ENCODE data around the gene CCDC77.
A peak's percentile ranks its signal among the peaks of the same experiment; 100 is the strongest.

Gene CCDC77

GRCh38 chr12:450438-450837 is 49.0 kb downstream of the CCDC77 start:
- no peak overlapping the region for H3K4me3 ChIP-seq (ENCODE audit: control insufficient read depth, low read depth, low read length)
- no peak for DNase-seq (ENCODE audit: low read depth)
- TF ChIP-seq, protein P1, sequence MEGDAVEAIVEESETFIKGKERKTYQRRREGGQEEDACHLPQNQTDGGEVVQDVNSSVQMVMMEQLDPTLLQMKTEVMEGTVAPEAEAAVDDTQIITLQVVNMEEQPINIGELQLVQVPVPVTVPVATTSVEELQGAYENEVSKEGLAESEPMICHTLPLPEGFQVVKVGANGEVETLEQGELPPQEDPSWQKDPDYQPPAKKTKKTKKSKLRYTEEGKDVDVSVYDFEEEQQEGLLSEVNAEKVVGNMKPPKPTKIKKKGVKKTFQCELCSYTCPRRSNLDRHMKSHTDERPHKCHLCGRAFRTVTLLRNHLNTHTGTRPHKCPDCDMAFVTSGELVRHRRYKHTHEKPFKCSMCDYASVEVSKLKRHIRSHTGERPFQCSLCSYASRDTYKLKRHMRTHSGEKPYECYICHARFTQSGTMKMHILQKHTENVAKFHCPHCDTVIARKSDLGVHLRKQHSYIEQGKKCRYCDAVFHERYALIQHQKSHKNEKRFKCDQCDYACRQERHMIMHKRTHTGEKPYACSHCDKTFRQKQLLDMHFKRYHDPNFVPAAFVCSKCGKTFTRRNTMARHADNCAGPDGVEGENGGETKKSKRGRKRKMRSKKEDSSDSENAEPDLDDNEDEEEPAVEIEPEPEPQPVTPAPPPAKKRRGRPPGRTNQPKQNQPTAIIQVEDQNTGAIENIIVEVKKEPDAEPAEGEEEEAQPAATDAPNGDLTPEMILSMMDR (IDR thresholded peaks at IDR 0.05; ENCODE audit: control insufficient read depth, insufficient read depth, low read depth, low read length, missing control alignments): no peak

- TF ChIP-seq, protein P1 (IDR thresholded peaks at IDR 0.05; ENCODE audit: control insufficient read depth, insufficient read depth, low read depth, low read length, missing control alignments): peak; percentile 41
- no peak for DNase-seq (ENCODE audit: low read depth)
- H3K4me3 ChIP-seq (ENCODE audit: control insufficient read depth, low read depth, low read length): no peak overlapping the region
These were observed 51.3 kb downstream of the CCDC77 start for GRCh38 chr12:452667-453210.

- TF ChIP-seq, protein P1 (IDR thresholded peaks at IDR 0.05; ENCODE audit: control insufficient read depth, insufficient read depth, low read depth, low read length, missing control alignments): no peak
- no peak for DNase-seq (ENCODE audit: low read depth)
- H3K4me3 ChIP-seq (ENCODE audit: control insufficient read depth, low read depth, low read length): no peak overlapping the region
These were observed 53.4 kb downstream of the CCDC77 start for GRCh38 chr12:454833-455232.

GRCh38 chr12:455821-456220 is 54.4 kb downstream of the CCDC77 start:
- TF ChIP-seq, protein P1 (IDR thresholded peaks at IDR 0.05; ENCODE audit: control insufficient read depth, insufficient read depth, low read depth, low read length, missing control alignments): no peak
- DNase-seq (ENCODE audit: low read depth): no peak
- no peak overlapping the region for H3K4me3 ChIP-seq (ENCODE audit: control insufficient read depth, low read depth, low read length)

DNA sequence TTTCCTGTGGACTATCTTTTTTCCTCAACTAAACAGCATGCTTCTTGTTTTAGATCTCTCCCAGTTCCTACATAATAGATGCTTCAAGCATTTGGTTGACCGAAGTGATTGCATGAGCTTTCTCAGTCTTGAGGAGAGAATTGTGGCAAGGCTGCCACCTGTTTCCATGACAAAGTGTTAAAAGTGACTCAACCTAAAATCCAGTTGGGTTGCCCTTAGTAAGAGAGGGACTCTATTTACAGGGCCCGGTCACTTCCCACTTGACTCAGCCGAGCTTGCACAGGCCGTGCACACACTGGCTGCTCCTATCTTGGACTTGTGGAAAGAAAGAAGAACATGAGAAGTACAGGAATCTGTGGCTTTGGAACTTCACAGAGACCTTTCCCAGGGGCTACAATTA is 56.2 kb downstream of the CCDC77 start:
- TF ChIP-seq, protein P1 (IDR thresholded peaks at IDR 0.05; ENCODE audit: control insufficient read depth, insufficient read depth, low read depth, low read length, missing control alignments): no peak
- H3K4me3 ChIP-seq (ENCODE audit: control insufficient read depth, low read depth, low read length): no peak overlapping the region
- DNase-seq (ENCODE audit: low read depth): no peak

DNA sequence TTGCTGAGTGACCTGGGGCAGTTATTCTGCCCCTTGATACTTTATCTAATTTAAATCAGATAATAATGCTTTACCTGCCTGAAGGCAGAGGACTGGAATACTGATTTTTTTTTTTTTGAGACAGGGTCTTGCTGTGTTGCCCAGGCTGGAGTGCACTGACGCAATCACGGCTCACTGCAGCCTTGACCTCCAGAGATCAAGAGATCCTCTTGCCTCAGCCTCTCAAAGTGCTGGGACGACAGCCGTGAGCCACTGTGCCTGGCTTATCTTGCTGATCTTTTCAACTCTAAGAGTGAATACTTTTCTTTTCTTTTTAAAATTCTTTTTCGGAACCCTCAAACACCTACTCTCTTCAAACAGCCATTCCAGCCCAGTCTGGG is 57.6 kb downstream of the CCDC77 start:
- TF ChIP-seq, protein P1 (IDR thresholded peaks at IDR 0.05; ENCODE audit: control insufficient read depth, insufficient read depth, low read depth, low read length, missing control alignments): no peak

More for the DNA sequence above, 57.6 kb downstream of the CCDC77 start:
- H3K4me3 ChIP-seq (ENCODE audit: control insufficient read depth, low read depth, low read length): no peak overlapping the region
- no peak for DNase-seq (ENCODE audit: low read depth)
